Nephron progenitor cell (in vitro differentiated cells): ENCODE measurements around the gene METAP1.
"Not testable (repeated sequence)": the region's sequence is repeated elsewhere in the genome, so short reads cannot be mapped to it uniquely, and the experiment has no call there.

ENCODE experiments used
- DNase-seq: peaks from one replicate; pipeline ENCODE4 v3.0.0; 2021
- H3K27ac Mint-ChIP-seq: 2 replicates; pipeline ENCODE4 v1.8.0; 2021; ENCODE audit warnings: mild to moderate bottlenecking, moderate library complexity, mixed read lengths
- H3K27me3 Mint-ChIP-seq: 2 replicates; pipeline ENCODE4 v1.8.0; 2021; ENCODE audit warnings: mild to moderate bottlenecking, low read depth, mixed read lengths; ENCODE audit not compliant: poor library complexity
- H3K36me3 Mint-ChIP-seq: 2 replicates; pipeline ENCODE4 v1.8.0; 2021; ENCODE audit warnings: low read depth, mixed read lengths
- H3K4me1 Mint-ChIP-seq: 2 replicates; pipeline ENCODE4 v1.8.0; 2021; ENCODE audit warnings: mixed read lengths
- H3K4me3 Mint-ChIP-seq: 2 replicates; pipeline ENCODE4 v1.8.0; 2021; ENCODE audit warnings: mild to moderate bottlenecking, moderate library complexity, mixed read lengths
- H3K9me3 Mint-ChIP-seq: 2 replicates; pipeline ENCODE4 v1.8.0; 2021; ENCODE audit warnings: mild to moderate bottlenecking, moderate library complexity, mixed read lengths
- CTCF ChIP-seq: fragments of 200-600 bp; sonication (generic); IDR thresholded peaks from 2 replicates; pipeline ENCODE4 v1.5.0; 2021; ENCODE audit warnings: antibody characterized with exemption

The METAP1 gene

GRCh38 chr4:99078931-99079624 lies 83.6 kb downstream of the METAP1 start:
- no peak for DNase-seq
- Mint-ChIP-seq H3K9me3 (no peaks in the 10 kb centered on the region), H3K27me3 (peaks cover 3% of the 10 kb centered on the region), H3K27ac (peak overlapping the region; percentile 74), H3K4me1 (peaks cover 6% of the 10 kb centered on the region), H3K4me3 (no peak overlapping the region), H3K36me3 (peaks cover 76% of the 10 kb centered on the region)
- no peak for TF ChIP-seq CTCF

- H3K27ac Mint-ChIP-seq, result no peak overlapping the region
- DNase-seq, result no peak
- no peak overlapping the region for H3K4me3 Mint-ChIP-seq
- no peaks in the 10 kb centered on the region for H3K27me3 Mint-ChIP-seq
- H3K9me3 Mint-ChIP-seq, result no peaks in the 10 kb centered on the region
- peaks cover 77% of the 10 kb centered on the region for H3K36me3 Mint-ChIP-seq
- TF ChIP-seq CTCF, result no peak
- peaks cover 6% of the 10 kb centered on the region for H3K4me1 Mint-ChIP-seq
Measured at GRCh38 chr4:99079625-99080295, 84.2 kb downstream of the METAP1 start.

- H3K4me3 Mint-ChIP-seq, H3K9me3 Mint-ChIP-seq, DNase-seq, H3K27me3 Mint-ChIP-seq: not testable (repeated sequence)
- H3K36me3 Mint-ChIP-seq, result peaks cover 78% of the 10 kb centered on the region
- H3K27ac Mint-ChIP-seq, result peak overlapping the region; percentile 77
- peaks cover 11% of the 10 kb centered on the region for H3K4me1 Mint-ChIP-seq
Measured at GRCh38 chr4:99080869-99081268, 85.3 kb downstream of the METAP1 start.

GRCh38 chr4:99082192-99082591 lies 86.7 kb downstream of the METAP1 start:
- no peak for TF ChIP-seq CTCF
- H3K27ac Mint-ChIP-seq, result no peak overlapping the region
- peaks cover 18% of the 10 kb centered on the region for H3K4me1 Mint-ChIP-seq
- H3K4me3 Mint-ChIP-seq, result no peak overlapping the region
- no peaks in the 10 kb centered on the region for H3K9me3 Mint-ChIP-seq
- DNase-seq, result no peak
- H3K27me3 Mint-ChIP-seq, result no peaks in the 10 kb centered on the region
- peaks cover 73% of the 10 kb centered on the region for H3K36me3 Mint-ChIP-seq

- Mint-ChIP-seq H3K27me3 (no peaks in the 10 kb centered on the region), H3K4me3 (no peak overlapping the region), H3K4me1 (peaks cover 31% of the 10 kb centered on the region), H3K36me3 (peaks cover 56% of the 10 kb centered on the region), H3K9me3 (no peaks in the 10 kb centered on the region), H3K27ac (no peak overlapping the region)
- DNase-seq, result no peak
- TF ChIP-seq CTCF, result no peak
Measured at GRCh38 chr4:99084595-99084994, 89.1 kb downstream of the METAP1 start.

- Mint-ChIP-seq H3K27ac (peak overlapping the region; percentile 99), H3K27me3 (no peaks in the 10 kb centered on the region), H3K36me3 (peaks cover 52% of the 10 kb centered on the region), H3K9me3 (peaks cover 15% of the 10 kb centered on the region), H3K4me1 (peaks cover 55% of the 10 kb centered on the region), H3K4me3 (peak overlapping the region; percentile 96)
- no peak for TF ChIP-seq CTCF
- no peak for DNase-seq
Measured at GRCh38 chr4:99088023-99088449, 92.5 kb downstream of the METAP1 start.
